Measurements from ENCODE around the gene ALG5. TPM values are rescaled to one million over a fixed set of nuclear protein-coding genes. Genes with fewer than 3 reads are reported as not detected.
A peak's percentile ranks its signal among the peaks of the same experiment; 100 is the strongest.

Gene ALG5
- 10 to 100 TPM; 21.1 to 28.3 TPM for total RNA-seq

GRCh38 chr13:36999054-36999714, at the start of gene ALG5:
Gene ALG5, minus strand, starts transcription at chr13:36999340. Its CDS starts 40 bp downstream, at chr13:36999300.
- Mint-ChIP-seq H3K4me1 (peaks cover 29% of the 10 kb centered on the region), H3K27me3 (no peaks in the 10 kb centered on the region), H3K36me3 (ENCODE audit: low read depth) (peaks cover 44% of the 10 kb centered on the region), H3K27ac (peak within 1 kb of the TSS; percentile 100), H3K9me3 (ENCODE audit: low read depth) (no peaks in the 10 kb centered on the region), H3K4me3 (peak within 1 kb of the TSS; percentile 97)
- CTCF ChIA-PET, result interaction anchor here (0.6 to 1.4 kb wide), 5 partner anchors 8 to 25 kb away, joined by 3 read pairs; no protein-coding TSS in a partner anchor
- POLR2A ChIA-PET, result interaction anchor here (0.7 kb wide), 1 partner anchor 77 kb away, joined by 3 read pairs; no protein-coding TSS in a partner anchor
- DNase-seq (peak; percentile 94), ATAC-seq (peak; percentile 66)
- intact Hi-C loops (cut with DNase I, micrococcal nuclease), result loop anchor here (1.0 to 2.0 kb wide), 3 partner anchors 60 to 653 kb away; partner anchors contain the start of genes SUPT20H (in 2 of the 2) and SPART (in 1 of the 2)

GRCh38 chr13:37047846-37048245, 48.7 kb upstream of the ALG5 start:
- ATAC-seq, result no peak
- CTCF ChIA-PET, result interaction anchor here (0.9 to 2.3 kb wide), 5 partner anchors 8 to 24 kb away, joined by 3 to 19 read pairs (median 4); no protein-coding TSS in a partner anchor

GRCh38 chr13:37047032-37047431, 47.9 kb upstream of the ALG5 start:
- POLR2A ChIA-PET, result no interaction called here
- Mint-ChIP-seq H3K9me3 (ENCODE audit: low read depth) (no peaks in the 10 kb centered on the region), H3K4me3 (no peak overlapping the region), H3K27ac (no peak overlapping the region), H3K4me1 (peaks cover 11% of the 10 kb centered on the region), H3K36me3 (ENCODE audit: low read depth) (peaks cover 40% of the 10 kb centered on the region), H3K27me3 (no peaks in the 10 kb centered on the region)
- DNase-seq (no peak), ATAC-seq (no peak)
- intact Hi-C loops (cut with DNase I, micrococcal nuclease), result no loop called here
- CTCF ChIA-PET, result interaction anchor here (0.9 to 2.3 kb wide), 4 partner anchors 10 to 23 kb away, joined by 3 to 19 read pairs (median 4); no protein-coding TSS in a partner anchor

More at GRCh38 chr13:37047846-37048245, 48.7 kb upstream of the ALG5 start:
- no peak overlapping the region for H3K4me3 Mint-ChIP-seq
- DNase-seq, result no peak
- no peaks in the 10 kb centered on the region for H3K9me3 Mint-ChIP-seq (ENCODE audit: low read depth)
- POLR2A ChIA-PET, result no interaction called here
- H3K4me1 Mint-ChIP-seq, result peaks cover 19% of the 10 kb centered on the region
- H3K36me3 Mint-ChIP-seq (ENCODE audit: low read depth), result peaks cover 40% of the 10 kb centered on the region
- H3K27me3 Mint-ChIP-seq, result no peaks in the 10 kb centered on the region
- intact Hi-C loops (cut with DNase I, micrococcal nuclease), result no loop called here
- H3K27ac Mint-ChIP-seq, result no peak overlapping the region

- Mint-ChIP-seq H3K4me3 (no peak overlapping the region), H3K27ac (no peak overlapping the region), H3K9me3 (ENCODE audit: low read depth) (no peaks in the 10 kb centered on the region), H3K36me3 (ENCODE audit: low read depth) (peaks cover 40% of the 10 kb centered on the region), H3K4me1 (peaks cover 3% of the 10 kb centered on the region), H3K27me3 (no peaks in the 10 kb centered on the region)
- DNase-seq, result no peak
- ChIA-PET POLR2A (no interaction called here), CTCF (interaction anchor here (1.3 to 2.3 kb wide), 2 partner anchors 14 to 22 kb away, joined by 3 to 19 read pairs; no protein-coding TSS in a partner anchor)
- intact Hi-C loops (cut with DNase I, micrococcal nuclease), result no loop called here
- ATAC-seq, result no peak
Observed at GRCh38 chr13:37046062-37046461, 46.9 kb upstream of the ALG5 start.

- no peak overlapping the region for H3K4me3 Mint-ChIP-seq
- ATAC-seq (no peak), DNase-seq (no peak)
- POLR2A ChIA-PET, result interaction anchor here (0.6 kb wide), 1 partner anchor 41 kb away, joined by 7 read pairs; no protein-coding TSS in a partner anchor
- no peaks in the 10 kb centered on the region for H3K9me3 Mint-ChIP-seq (ENCODE audit: low read depth)
- no peaks in the 10 kb centered on the region for H3K4me1 Mint-ChIP-seq
- CTCF ChIA-PET, result no interaction called here
- no peaks in the 10 kb centered on the region for H3K27me3 Mint-ChIP-seq
- intact Hi-C loops (cut with DNase I, micrococcal nuclease), result no loop called here
- peaks cover 40% of the 10 kb centered on the region for H3K36me3 Mint-ChIP-seq (ENCODE audit: low read depth)
- H3K27ac Mint-ChIP-seq, result no peak overlapping the region
Observed at GRCh38 chr13:37040789-37041188, 41.6 kb upstream of the ALG5 start.

- Mint-ChIP-seq H3K4me1 (peaks cover 2% of the 10 kb centered on the region), H3K4me3 (no peak overlapping the region), H3K27ac (no peak overlapping the region), H3K36me3 (ENCODE audit: low read depth) (peaks cover 44% of the 10 kb centered on the region), H3K27me3 (no peaks in the 10 kb centered on the region), H3K9me3 (ENCODE audit: low read depth) (no peaks in the 10 kb centered on the region)
- POLR2A ChIA-PET, result no interaction called here
- intact Hi-C loops (cut with DNase I, micrococcal nuclease), result no loop called here
- no peak for ATAC-seq
- no peak for DNase-seq
- CTCF ChIA-PET, result interaction anchor here (1.3 kb wide), 1 partner anchor 8 kb away, joined by 5 read pairs; no protein-coding TSS in a partner anchor
Observed at GRCh38 chr13:37039896-37040295, 40.8 kb upstream of the ALG5 start.

- H3K36me3 Mint-ChIP-seq (ENCODE audit: low read depth), result peaks cover 50% of the 10 kb centered on the region
- DNase-seq (no peak), ATAC-seq (no peak)
- intact Hi-C loops (cut with DNase I, micrococcal nuclease), result no loop called here
- no peak overlapping the region for H3K4me3 Mint-ChIP-seq
- ChIA-PET CTCF (interaction anchor here (1.5 kb wide), 1 partner anchor 11 kb away, joined by 3 read pairs; no protein-coding TSS in a partner anchor), POLR2A (no interaction called here)
- H3K27ac Mint-ChIP-seq, result no peak overlapping the region
- no peaks in the 10 kb centered on the region for H3K9me3 Mint-ChIP-seq (ENCODE audit: low read depth)
- H3K27me3 Mint-ChIP-seq, result no peaks in the 10 kb centered on the region
- H3K4me1 Mint-ChIP-seq, result peaks cover 6% of the 10 kb centered on the region
Observed at GRCh38 chr13:37037241-37037640, 38.1 kb upstream of the ALG5 start.

- H3K36me3 Mint-ChIP-seq (ENCODE audit: low read depth), result peaks cover 35% of the 10 kb centered on the region
- CTCF ChIA-PET, result interaction anchor here (0.9 to 1.1 kb wide), 2 partner anchors 12 to 43 kb away, joined by 3 read pairs; no protein-coding TSS in a partner anchor
- H3K4me1 Mint-ChIP-seq, result peaks cover 4% of the 10 kb centered on the region
- intact Hi-C loops (cut with DNase I, micrococcal nuclease), result loop anchor here in 1 of 2 experiments (2.0 kb wide), 1 partner anchor 15 kb away; no protein-coding TSS in a partner anchor
- H3K4me3 Mint-ChIP-seq, result no peak overlapping the region
- ATAC-seq, result no peak
- H3K27me3 Mint-ChIP-seq, result no peaks in the 10 kb centered on the region
- H3K9me3 Mint-ChIP-seq (ENCODE audit: low read depth), result no peaks in the 10 kb centered on the region
- H3K27ac Mint-ChIP-seq, result no peak overlapping the region
- DNase-seq, result no peak
- POLR2A ChIA-PET, result interaction anchor here (0.6 to 1.3 kb wide), 2 partner anchors 28 to 45 kb away, joined by 3 to 4 read pairs; no protein-coding TSS in a partner anchor
Observed at GRCh38 chr13:37029617-37030016, 30.5 kb upstream of the ALG5 start.

- Mint-ChIP-seq H3K27me3 (no peaks in the 10 kb centered on the region), H3K36me3 (ENCODE audit: low read depth) (peaks cover 32% of the 10 kb centered on the region), H3K9me3 (ENCODE audit: low read depth) (no peaks in the 10 kb centered on the region), H3K4me1 (no peaks in the 10 kb centered on the region), H3K4me3 (no peak overlapping the region), H3K27ac (no peak overlapping the region)
- intact Hi-C loops (cut with DNase I, micrococcal nuclease), result no loop called here
- DNase-seq (no peak), ATAC-seq (no peak)
- ChIA-PET CTCF (interaction anchor here (0.7 to 1.0 kb wide), 3 partner anchors 9 to 554 kb away, joined by 3 read pairs; no protein-coding TSS in a partner anchor), POLR2A (no interaction called here)
Observed at GRCh38 chr13:37027639-37028038, 28.5 kb upstream of the ALG5 start.

GRCh38 chr13:37026771-37027170, 27.6 kb upstream of the ALG5 start:
- ATAC-seq (no peak), DNase-seq (no peak)
- no peak overlapping the region for H3K27ac Mint-ChIP-seq
- no peaks in the 10 kb centered on the region for H3K4me1 Mint-ChIP-seq
- H3K27me3 Mint-ChIP-seq, result no peaks in the 10 kb centered on the region
- H3K36me3 Mint-ChIP-seq (ENCODE audit: low read depth), result peaks cover 28% of the 10 kb centered on the region
- POLR2A ChIA-PET, result no interaction called here
- H3K9me3 Mint-ChIP-seq (ENCODE audit: low read depth), result no peaks in the 10 kb centered on the region
- H3K4me3 Mint-ChIP-seq, result no peak overlapping the region
- intact Hi-C loops (cut with DNase I, micrococcal nuclease), result no loop called here
- CTCF ChIA-PET, result interaction anchor here (0.7 to 1.0 kb wide), 4 partner anchors 9 to 553 kb away, joined by 3 read pairs; no protein-coding TSS in a partner anchor

GRCh38 chr13:37023871-37024270, 24.7 kb upstream of the ALG5 start:
- Mint-ChIP-seq H3K27me3 (no peaks in the 10 kb centered on the region), H3K36me3 (ENCODE audit: low read depth) (peaks cover 24% of the 10 kb centered on the region), H3K9me3 (ENCODE audit: low read depth) (no peaks in the 10 kb centered on the region), H3K4me3 (no peak overlapping the region), H3K4me1 (no peaks in the 10 kb centered on the region), H3K27ac (no peak overlapping the region)
- ATAC-seq (no peak), DNase-seq (no peak)
- intact Hi-C loops (cut with DNase I, micrococcal nuclease), result loop anchor here in 1 of 2 experiments (2.0 kb wide), 1 partner anchor 17 kb away; no protein-coding TSS in a partner anchor
- ChIA-PET CTCF (interaction anchor here (1.0 to 1.6 kb wide), 3 partner anchors 12 to 25 kb away, joined by 3 to 5 read pairs (median 3); partner anchors contain the start of gene ALG5), POLR2A (no interaction called here)

Measured in activated CD4-positive, alpha-beta T cell treated with anti-CD3 and anti-CD28 coated beads for 36 hours (primary cell).